SH-SY5Y (cell line): Measurements from ENCODE around the gene CTNNA3.

Experiments used
- GATA2 ChIP-seq: IDR thresholded peaks from 2 replicates; pipeline ENCODE4 v1.6.1; 2011; ENCODE audit warnings: mild to moderate bottlenecking, low read depth, low read length
- GATA3 ChIP-seq: IDR thresholded peaks from 2 replicates; pipeline ENCODE4 v1.6.1; 2011; ENCODE audit warnings: low read depth, mild to moderate bottlenecking, low read length, moderate library complexity

DNA sequence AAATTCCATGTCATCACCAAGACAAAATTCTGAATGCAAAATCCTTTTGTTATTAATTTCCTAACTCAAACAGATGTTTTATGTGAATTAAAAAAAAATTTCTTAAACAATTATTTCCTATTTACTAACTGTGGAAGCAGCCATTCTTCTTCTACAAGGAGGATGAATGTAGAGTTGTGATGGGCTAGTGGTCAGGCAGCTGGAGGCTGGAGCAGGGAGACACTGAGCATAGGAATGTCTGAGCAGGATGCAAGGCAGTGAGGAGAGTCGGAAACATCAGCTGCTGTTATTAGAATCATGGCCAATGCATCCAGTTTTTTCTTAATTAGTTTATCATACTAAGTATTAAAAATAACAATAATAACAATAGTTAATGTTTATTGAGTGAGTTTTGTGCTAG lies 872.7 kb downstream of the CTNNA3 start:
- TF ChIP-seq GATA2 = no peak
- no peak for TF ChIP-seq GATA3
